SK-N-SH (cell line): ENCODE data around the gene RTP2. TPM values are rescaled to one million over a fixed set of nuclear protein-coding genes. Genes with fewer than 3 reads are reported as not detected.

Source experiments
- CTCF ChIA-PET: fragments of 300-600, 350-600 bp; formaldehyde crosslinking; extraction: SDS; loops from one replicate; lab custom pipeline; 2021; lab: Yijun Ruan, JAX
- POLR2A ChIA-PET: fragments of 350-600 bp; sonication (Branson Sonifier 250); formaldehyde crosslinking; extraction: SDS; loops from one replicate; lab custom pipeline; 2020; ENCODE audit warnings: antibody characterized with exemption, inconsistent platforms; lab: Yijun Ruan, JAX
- DNase-seq: peaks from one replicate; pipeline ENCODE4 v3.0.0; 2012
- H2AFZ ChIP-seq: fragments of 200-600 bp; sonication (generic); 2 replicates; pipeline ENCODE4 v1.8.1; 2016; ENCODE audit warnings: antibody characterized with exemption, mild to moderate bottlenecking, low read depth
- H3F3A ChIP-seq: fragments of 200-600 bp; sonication (generic); replicated peaks from 2 replicates; pipeline ENCODE3; 2016; ENCODE audit warnings: antibody characterized with exemption, mild to moderate bottlenecking; ENCODE audit not compliant: insufficient read depth
- H3K27ac ChIP-seq, 2 experiments: fragments of 200-500 bp in 1 of 2; fragments of 200-600 bp in 1 of 2; sonication (Bioruptor generic) in 1 of 2; sonication (generic), shearing (Covaris generic) in 1 of 2; 2 replicates each; pipeline versions ENCODE4 v1.5.1 to v1.6.1; 2014 to 2016; ENCODE audit warnings: low read depth in 2 of 2, inconsistent platforms in 1 of 2, low read length in 1 of 2, mild to moderate bottlenecking in 1 of 2, mixed read lengths in 1 of 2
- H3K27me3 ChIP-seq: fragments of 200-600 bp; sonication (generic), shearing (Covaris generic); 2 replicates; pipeline ENCODE4 v1.6.1; 2016; ENCODE audit warnings: mixed run types; ENCODE audit not compliant: insufficient read depth
- H3K36me3 ChIP-seq, 2 experiments: fragments of 200-500 bp in 1 of 2; fragments of 200-600 bp in 1 of 2; sonication (Bioruptor generic) in 1 of 2; sonication (generic) in 1 of 2; replicated peaks in 1 of 2; 2 replicates each; pipeline versions ENCODE3 to v1.5.1; 2014 to 2016; ENCODE audit warnings: low read length in 1 of 2, mild to moderate bottlenecking in 1 of 2; ENCODE audit not compliant: insufficient read depth in 2 of 2, control insufficient read depth in 1 of 2
- H3K4me1 ChIP-seq, 2 experiments: fragments of 200-500 bp in 1 of 2; fragments of 200-600 bp in 1 of 2; sonication (Bioruptor generic) in 1 of 2; sonication (generic), shearing (Covaris generic) in 1 of 2; 2 replicates each; pipeline versions ENCODE4 v1.5.1 to v1.6.1; 2014 to 2016; ENCODE audit warnings: low read depth in 1 of 2, low read length in 1 of 2, mixed run types in 1 of 2; ENCODE audit not compliant: insufficient read depth in 2 of 2, control insufficient read depth in 1 of 2
- H3K4me2 ChIP-seq: fragments of 200-600 bp; sonication (generic), shearing (Covaris generic); 2 replicates; pipeline ENCODE4 v1.6.1; 2017; ENCODE audit warnings: mixed run types
- H3K4me3 ChIP-seq, 2 experiments: fragments of 200-500 bp in 1 of 2; fragments of 200-600 bp in 1 of 2; sonication (Bioruptor generic) in 1 of 2; sonication (generic), shearing (Covaris generic) in 1 of 2; 2 replicates each; pipeline versions ENCODE4 v1.5.1 to v1.8.1; 2014 to 2016; ENCODE audit warnings: low read depth in 2 of 2, inconsistent platforms in 1 of 2, low read length in 1 of 2, mild to moderate bottlenecking in 1 of 2, mixed read lengths in 1 of 2, moderate library complexity in 1 of 2
- H3K79me2 ChIP-seq: fragments of 200-600 bp; sonication (generic); 2 replicates; pipeline ENCODE4 v1.8.1; 2017; ENCODE audit warnings: mild to moderate bottlenecking; ENCODE audit not compliant: insufficient read depth
- H3K9ac ChIP-seq: fragments of 200-600 bp; sonication (generic); 2 replicates; pipeline ENCODE4 v1.6.1; 2017; ENCODE audit warnings: mixed run types
- H3K9me2 ChIP-seq: fragments of 200-600 bp; sonication (generic); 2 replicates; pipeline ENCODE4 v1.6.1; 2017; ENCODE audit warnings: mixed run types
- H3K9me3 ChIP-seq: fragments of 200-600 bp; sonication (generic); 2 replicates; pipeline ENCODE4 v1.6.1; 2017; ENCODE audit warnings: mixed run types, mild to moderate bottlenecking, moderate library complexity
- H4K20me1 ChIP-seq: fragments of 200-600 bp; sonication (generic); 2 replicates; pipeline ENCODE4 v1.6.1; 2017; ENCODE audit warnings: mild to moderate bottlenecking, mixed run types; ENCODE audit not compliant: insufficient read depth
- CHD2 ChIP-seq: fragments of 150-350 bp; IDR thresholded peaks from 2 replicates; pipeline ENCODE4 v1.6.1; 2018; ENCODE audit warnings: low read length; ENCODE audit not compliant: partially characterized antibody
- FOSL2 ChIP-seq: IDR thresholded peaks from 2 replicates; pipeline ENCODE4 v1.4.0; 2012; ENCODE audit warnings: low read depth, mild to moderate bottlenecking, moderate library complexity, borderline replicate concordance
- GATA2 ChIP-seq: sonication (generic); formaldehyde crosslinking; IDR thresholded peaks from 2 replicates; pipeline ENCODE4 v1.5.0; 2020; ENCODE audit warnings: mild to moderate bottlenecking, missing genetic modification reagents
- IRF3 ChIP-seq: fragments of 150-350 bp; IDR thresholded peaks from 2 replicates; pipeline ENCODE4 v1.6.1; 2016; ENCODE audit warnings: mild to moderate bottlenecking, low read depth, low read length
- MEF2A ChIP-seq: IDR thresholded peaks from 2 replicates; pipeline ENCODE4 v1.4.0; 2012; ENCODE audit warnings: low read depth, borderline replicate concordance
- MXI1 ChIP-seq: IDR thresholded peaks from 2 replicates; pipeline ENCODE4 v1.6.1; 2012; ENCODE audit warnings: mild to moderate bottlenecking, low read depth, low read length, improper control_type of control experiment
- NFIC ChIP-seq: IDR thresholded peaks from 2 replicates; pipeline ENCODE4 v1.4.0; 2012; ENCODE audit warnings: borderline replicate concordance
- RXRA ChIP-seq: IDR thresholded peaks from 2 replicates; pipeline ENCODE4 v1.4.0; 2012; ENCODE audit warnings: low read depth, mild to moderate bottlenecking, borderline replicate concordance
- TAF1 ChIP-seq: IDR thresholded peaks from 2 replicates; pipeline ENCODE4 v1.6.1; 2012; ENCODE audit warnings: low read depth, mild to moderate bottlenecking, low read length, moderate library complexity, borderline replicate concordance
- TCF12 ChIP-seq: IDR thresholded peaks from 2 replicates; pipeline ENCODE4 v1.4.0; 2012
- TEAD4 ChIP-seq: IDR thresholded peaks from 2 replicates; pipeline ENCODE4 v1.4.0; 2012; ENCODE audit warnings: mild to moderate bottlenecking, borderline replicate concordance; ENCODE audit not compliant: insufficient read depth
- USF2 ChIP-seq: fragments of 150-350 bp; IDR thresholded peaks from 2 replicates; pipeline ENCODE4 v1.6.1; 2017; ENCODE audit warnings: antibody characterized with exemption, low read length, low read depth, borderline replicate concordance
- WGBS: methylation state at CpG from one replicate; pipeline ENCODE4 v1.1.6; 2017; ENCODE audit warnings: low lambda C conversion rate; 5-methylcytosine and 5-hydroxymethylcytosine counted together
- polyA plus RNA-seq, 3 experiments: library from polyadenylated mRNA; depleted of rRNA; stranded (reverse); fragments of >200 nt; gene quantifications; 2 replicates each; pipeline ENCODE4 v1.2.3, GENCODE V29; 2012
- TF ChIP-seq, protein P1 (sequence below): IDR thresholded peaks from 2 replicates; pipeline ENCODE4 v1.4.0; 2012; ENCODE audit warnings: low read depth, borderline replicate concordance
- TF ChIP-seq, protein P2 (sequence below): IDR thresholded peaks from 2 replicates; pipeline ENCODE4 v1.4.0; 2012; ENCODE audit warnings: low read depth

The RTP2 gene
- polyA plus RNA-seq, 1 of the 3 experiments (the other 2 are of a cell fraction): 0.07 TPM

GRCh38 chr3:187667526-187667925 lies 34.8 kb downstream of the RTP2 start:
- CTCF ChIA-PET: interaction anchor here (1.3 to 3.9 kb wide), 3 partner anchors 9 to 349 kb away, joined by 3 to 45 read pairs (median 11); no protein-coding TSS in a partner anchor

GRCh38 chr3:187665764-187666402 lies 36.5 kb downstream of the RTP2 start:
- Histone ChIP-seq H3K9ac (no peak overlapping the region), H3F3A (no peaks in the 10 kb centered on the region), H3K27me3 (no peaks in the 10 kb centered on the region), H3K4me2 (no peak overlapping the region), H3K9me2 (no peaks in the 10 kb centered on the region), H3K27ac (no peak overlapping the region), H2AFZ (no peak overlapping the region), H3K79me2 (no peaks in the 10 kb centered on the region), H3K9me3 (no peaks in the 10 kb centered on the region), H3K4me1 (no peaks in the 10 kb centered on the region), H3K36me3 (no peaks in the 10 kb centered on the region), H3K4me3 (no peak overlapping the region), H4K20me1 (no peaks in the 10 kb centered on the region)
- ChIA-PET CTCF (no interaction called here), POLR2A (no interaction called here)
- WGBS: 2% methylated on average over 3 of the region's 3 CpGs
- TF ChIP-seq, protein P1, sequence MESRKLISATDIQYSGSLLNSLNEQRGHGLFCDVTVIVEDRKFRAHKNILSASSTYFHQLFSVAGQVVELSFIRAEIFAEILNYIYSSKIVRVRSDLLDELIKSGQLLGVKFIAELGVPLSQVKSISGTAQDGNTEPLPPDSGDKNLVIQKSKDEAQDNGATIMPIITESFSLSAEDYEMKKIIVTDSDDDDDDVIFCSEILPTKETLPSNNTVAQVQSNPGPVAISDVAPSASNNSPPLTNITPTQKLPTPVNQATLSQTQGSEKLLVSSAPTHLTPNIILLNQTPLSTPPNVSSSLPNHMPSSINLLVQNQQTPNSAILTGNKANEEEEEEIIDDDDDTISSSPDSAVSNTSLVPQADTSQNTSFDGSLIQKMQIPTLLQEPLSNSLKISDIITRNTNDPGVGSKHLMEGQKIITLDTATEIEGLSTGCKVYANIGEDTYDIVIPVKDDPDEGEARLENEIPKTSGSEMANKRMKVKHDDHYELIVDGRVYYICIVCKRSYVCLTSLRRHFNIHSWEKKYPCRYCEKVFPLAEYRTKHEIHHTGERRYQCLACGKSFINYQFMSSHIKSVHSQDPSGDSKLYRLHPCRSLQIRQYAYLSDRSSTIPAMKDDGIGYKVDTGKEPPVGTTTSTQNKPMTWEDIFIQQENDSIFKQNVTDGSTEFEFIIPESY: no peak
- TF ChIP-seq IRF3 (no peak), MXI1 (no peak), FOSL2 (no peak), RXRA (no peak)
- TF ChIP-seq, protein P2, sequence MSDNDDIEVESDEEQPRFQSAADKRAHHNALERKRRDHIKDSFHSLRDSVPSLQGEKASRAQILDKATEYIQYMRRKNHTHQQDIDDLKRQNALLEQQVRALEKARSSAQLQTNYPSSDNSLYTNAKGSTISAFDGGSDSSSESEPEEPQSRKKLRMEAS: no peak
- DNase-seq: no peak

More at GRCh38 chr3:187667526-187667925, 34.8 kb downstream of the RTP2 start:
- Histone ChIP-seq H3F3A (no peaks in the 10 kb centered on the region), H3K9me2 (no peaks in the 10 kb centered on the region), H3K9me3 (no peaks in the 10 kb centered on the region), H3K36me3 (no peaks in the 10 kb centered on the region), H3K4me2 (no peak overlapping the region), H4K20me1 (no peaks in the 10 kb centered on the region), H3K9ac (no peak overlapping the region), H3K27ac (no peak overlapping the region), H3K27me3 (peaks cover 11% of the 10 kb centered on the region), H3K4me1 (no peaks in the 10 kb centered on the region), H3K79me2 (no peaks in the 10 kb centered on the region), H3K4me3 (no peak overlapping the region), H2AFZ (no peak overlapping the region)
- TF ChIP-seq, protein P1: no peak
- no peak for TF ChIP-seq MEF2A
- TF ChIP-seq TAF1: no peak
- no peak for TF ChIP-seq TCF12
- TF ChIP-seq, protein P2: no peak
- TF ChIP-seq NFIC: no peak
- no peak for TF ChIP-seq TEAD4
- TF ChIP-seq GATA2 (CRISPR knock-in tag): no peak
- TF ChIP-seq USF2: no peak
- no peak for TF ChIP-seq CHD2
- POLR2A ChIA-PET: no interaction called here
- DNase-seq: no peak
